ENCODE measurements around the gene DNASE1L1.

GRCh38 chrX:154352012-154352401 is 57.0 kb downstream of the DNASE1L1 start:
- TF ChIP-seq POGZ (CRISPR knock-in tag; IDR thresholded peaks at IDR 0.05) (no peak), ZNF776 (CRISPR knock-in tag; IDR thresholded peaks at IDR 0.05) (no peak), RAD21 (CRISPR knock-in tag; IDR thresholded peaks at IDR 0.05) (no peak)

Data from HepG2 (cell line).